HCT116 (cell line): Measurements from ENCODE around the gene RBP2. TPM values are rescaled to one million over a fixed set of nuclear protein-coding genes. Genes with fewer than 3 reads are reported as not detected.

ENCODE experiments used
- ATAC-seq: fragments of 200-7000 bp; cut with Tn5 transposase; 2 replicates; pipeline ENCODE4 v1.9.1; 2020; ENCODE audit warnings: mild to moderate bottlenecking, moderate library complexity
- BruUV-seq: library from RNA; stranded (reverse); fragments of 400-500 nt; replicated peaks from 2 replicates; lab custom pipeline; 2021; lab: Mats Ljungman, UMichigan
- CTCF ChIA-PET: fragments of 300-600 bp; sonication (Branson Sonifier 250); formaldehyde crosslinking; loops from one replicate; lab custom pipeline; 2021; ENCODE audit warnings: antibody characterized with exemption; lab: Charles Lee
- POLR2A ChIA-PET: fragments of 300-600, 350-600 bp; sonication (Branson Sonifier 250); formaldehyde crosslinking; loops from one replicate; lab custom pipeline; 2021; ENCODE audit warnings: antibody characterized with exemption; lab: Charles Lee
- RAD21 ChIA-PET, 2 experiments: fragments of 300-600 bp; sonication (Branson Sonifier 250); formaldehyde crosslinking; loops; one replicate each; lab custom pipeline; 2023; ENCODE audit warnings: low total read pairs in 2 of 2; ENCODE audit not compliant: uncharacterized antibody in 2 of 2, unreplicated experiment in 2 of 2, low non-redundant PET in 1 of 2; lab: Charles Lee
- DNase-seq: peaks from one replicate; pipeline ENCODE4 v3.0.0-alpha.2; 2010; ENCODE audit warnings: low read depth, low spot score
- H2AFZ ChIP-seq: fragments of 200-600 bp; shearing (Covaris generic), sonication (generic); 2 replicates; pipeline ENCODE4 v1.6.1; 2017; ENCODE audit warnings: low read depth, mixed run types, mixed read lengths, antibody characterized with exemption, low read length; ENCODE audit not compliant: poor library complexity, severe bottlenecking
- H3K27ac ChIP-seq: 2 replicates; pipeline ENCODE4 v1.5.1; 2012; ENCODE audit warnings: low read depth, low read length
- H3K27me3 ChIP-seq: fragments of 200-600 bp; sonication (generic); 2 replicates; pipeline ENCODE4 v1.6.1; 2016; ENCODE audit warnings: mixed run types, low read length, mixed read lengths; ENCODE audit not compliant: insufficient read depth
- H3K36me3 ChIP-seq, 2 experiments: fragments of 200-500 bp in 1 of 2; fragments of 200-600 bp in 1 of 2; sonication (Bioruptor generic) in 1 of 2; sonication (generic) in 1 of 2; 2 replicates each; pipeline versions ENCODE4 v1.5.1 to v1.6.1; 2014 to 2016; ENCODE audit warnings: low read length in 2 of 2, inconsistent platforms in 1 of 2, mixed read lengths in 1 of 2, mixed run types in 1 of 2; ENCODE audit not compliant: insufficient read depth in 2 of 2, control insufficient read depth in 1 of 2
- H3K4me1 ChIP-seq, 2 experiments: fragments of 200-600 bp in 1 of 2; sonication (generic) in 1 of 2; 2 replicates each; pipeline versions ENCODE4 v1.5.1 to v1.6.1; 2012 to 2017; ENCODE audit warnings: low read length in 2 of 2, inconsistent platforms in 1 of 2, mild to moderate bottlenecking in 1 of 2, mixed read lengths in 1 of 2, mixed run types in 1 of 2, moderate library complexity in 1 of 2; ENCODE audit not compliant: insufficient read depth in 2 of 2, control insufficient read depth in 1 of 2
- H3K4me2 ChIP-seq: fragments of 200-600 bp; sonication (generic); 2 replicates; pipeline ENCODE4 v1.6.1; 2017; ENCODE audit warnings: mixed run types, low read length, mixed read lengths
- H3K4me3 ChIP-seq, 2 experiments: fragments of 200-600 bp in 1 of 2; sonication (generic) in 1 of 2; replicated peaks in 1 of 2; 2 replicates each; pipeline ENCODE4 v1.5.1; 2011 to 2016; ENCODE audit warnings: low read length in 2 of 2, control low read depth in 1 of 2, low read depth in 1 of 2, mild to moderate bottlenecking in 1 of 2, mixed read lengths in 1 of 2, mixed run types in 1 of 2
- H3K79me2 ChIP-seq: fragments of 200-600 bp; sonication (generic); 2 replicates; pipeline ENCODE4 v1.6.1; 2017; ENCODE audit warnings: mild to moderate bottlenecking, mixed run types, low read length, moderate library complexity, mixed read lengths; ENCODE audit not compliant: insufficient read depth
- H3K9ac ChIP-seq: fragments of 200-600 bp; sonication (generic); 2 replicates; pipeline ENCODE4 v1.6.1; 2016; ENCODE audit warnings: low read length, mixed read lengths
- H3K9me2 ChIP-seq: fragments of 200-600 bp; sonication (generic), shearing (Covaris generic); 2 replicates; pipeline ENCODE4 v1.6.1; 2017; ENCODE audit warnings: mixed run types, mild to moderate bottlenecking, moderate library complexity; ENCODE audit not compliant: insufficient read depth
- H3K9me3 ChIP-seq, 2 experiments: fragments of 200-500 bp in 1 of 2; fragments of 200-600 bp in 1 of 2; sonication (Bioruptor generic) in 1 of 2; sonication (generic) in 1 of 2; 2 replicates each; pipeline ENCODE4 v1.6.1; 2014 to 2017; ENCODE audit warnings: low read length in 2 of 2, mixed read lengths in 2 of 2, inconsistent platforms in 1 of 2, low read depth in 1 of 2, mild to moderate bottlenecking in 1 of 2, mixed run types in 1 of 2, moderate library complexity in 1 of 2; ENCODE audit not compliant: control insufficient read depth in 1 of 2, insufficient read depth in 1 of 2
- H4K20me1 ChIP-seq: fragments of 200-600 bp; sonication (generic), shearing (Covaris generic); 2 replicates; pipeline ENCODE4 v1.6.1; 2017; ENCODE audit warnings: mixed run types, mild to moderate bottlenecking, moderate library complexity; ENCODE audit not compliant: insufficient read depth
- ATF3 ChIP-seq: IDR thresholded peaks from 2 replicates; pipeline ENCODE4 v1.6.1; 2012
- CBX3 ChIP-seq: IDR thresholded peaks from 2 replicates; pipeline ENCODE4 v1.6.1; 2012; ENCODE audit warnings: low read depth
- CEBPB ChIP-seq: IDR thresholded peaks from 2 replicates; pipeline ENCODE4 v1.6.1; 2012; ENCODE audit warnings: low read depth
- JUND ChIP-seq: IDR thresholded peaks from 2 replicates; pipeline ENCODE4 v1.6.1; 2012
- MAX ChIP-seq: IDR thresholded peaks from 2 replicates; pipeline ENCODE4 v1.6.1; 2012
- POLR2AphosphoS5 ChIP-seq: IDR thresholded peaks from 2 replicates; pipeline ENCODE4 v1.6.1; 2011; ENCODE audit warnings: mild to moderate bottlenecking, low read depth, low read length, moderate library complexity
- RAD21 ChIP-seq: IDR thresholded peaks from 2 replicates; pipeline ENCODE4 v1.6.1; 2012; ENCODE audit warnings: low read depth, mild to moderate bottlenecking
- SIN3A ChIP-seq: IDR thresholded peaks from 2 replicates; pipeline ENCODE4 v1.6.1; 2012; ENCODE audit warnings: low read depth
- SP1 ChIP-seq: IDR thresholded peaks from 2 replicates; pipeline ENCODE4 v1.6.1; 2012; ENCODE audit warnings: low read depth
- SRF ChIP-seq: IDR thresholded peaks from 2 replicates; pipeline ENCODE4 v1.6.1; 2012; ENCODE audit warnings: low read depth
- TCF7L2 ChIP-seq: IDR thresholded peaks from 2 replicates; pipeline ENCODE4 v1.7.0; 2011; ENCODE audit warnings: borderline replicate concordance, inconsistent platforms; ENCODE audit not compliant: insufficient read depth, insufficient read length; ENCODE audit errors: extremely low read depth
- YY1 ChIP-seq: IDR thresholded peaks from 2 replicates; pipeline ENCODE4 v1.6.1; 2011; ENCODE audit warnings: low read length, low read depth, moderate library complexity, mild to moderate bottlenecking; ENCODE audit not compliant: insufficient replicate concordance; ENCODE audit errors: extremely low read depth
- intact Hi-C: fragments of 100-400 bp; cut with micrococcal nuclease; formaldehyde crosslinking; loops from 2 replicates; pipeline ENCODE4 v1.10.0; 2022
- total RNA-seq: library from RNA; stranded (reverse); gene quantifications from one replicate; pipeline ENCODE4 v1.2.1, GENCODE V29; 2021; ENCODE audit not compliant: unreplicated experiment

Gene RBP2
- total RNA-seq, 1 experiment from 2014 or later: not detected

- H3K27me3 ChIP-seq: no peaks in the 10 kb centered on the region; the same call in 1 of the 2 replicates
- no peak overlapping the region for H3K9ac ChIP-seq
- no peak overlapping the region for H3K4me3 ChIP-seq
- no peaks in the 10 kb centered on the region for H3K4me1 ChIP-seq
- no peaks in the 10 kb centered on the region for H3K36me3 ChIP-seq
- no peaks in the 10 kb centered on the region for H3K79me2 ChIP-seq
- H3K9me2 ChIP-seq: no peaks in the 10 kb centered on the region
- no peaks in the 10 kb centered on the region for H4K20me1 ChIP-seq
- no peak overlapping the region for H3K27ac ChIP-seq
- intact Hi-C loops: no loop called here
- no peaks in the 10 kb centered on the region for H3K9me3 ChIP-seq
- no TSS peak for BruUV-seq
- ChIA-PET RAD21 (no interaction called here), CTCF (no interaction called here), POLR2A (no interaction called here)
- H3K4me2 ChIP-seq: no peak overlapping the region
- no peak overlapping the region for H2AFZ ChIP-seq
- no peak for TF ChIP-seq YY1
- TF ChIP-seq CBX3: no peak
- TF ChIP-seq TCF7L2: no peak
- TF ChIP-seq SIN3A: no peak
- TF ChIP-seq SP1: no peak
- DNase-seq: no peak
- no peak for ATAC-seq
Measured at GRCh38 chr3:139447486-139447885, 28.8 kb downstream of the RBP2 start.

GRCh38 chr3:139444446-139444845 lies 31.9 kb downstream of the RBP2 start:
- Histone ChIP-seq H3K27ac (no peak overlapping the region), H3K79me2 (no peaks in the 10 kb centered on the region), H3K9me3 (no peaks in the 10 kb centered on the region), H3K9ac (no peak overlapping the region), H2AFZ (no peak overlapping the region), H3K4me1 (no peaks in the 10 kb centered on the region), H4K20me1 (no peaks in the 10 kb centered on the region), H3K4me3 (no peak overlapping the region), H3K9me2 (no peaks in the 10 kb centered on the region), H3K4me2 (no peak overlapping the region), H3K36me3 (no peaks in the 10 kb centered on the region), H3K27me3 (no peaks in the 10 kb centered on the region; the same call in 1 of the 2 replicates)
- ATAC-seq (no peak), DNase-seq (no peak)
- POLR2A ChIA-PET: no interaction called here
- no TSS peak for BruUV-seq
- RAD21 ChIA-PET: no interaction called here
- TF ChIP-seq ATF3 (no peak), RAD21 (no peak), SRF (no peak), MAX (no peak), JUND (no peak), TCF7L2 (no peak), SP1 (no peak), POLR2AphosphoS5 (no peak), CBX3 (no peak), YY1 (no peak), CEBPB (no peak)
- CTCF ChIA-PET: no interaction called here
- intact Hi-C loops: no loop called here
